Heart left ventricle (tissue), 13 donors: ENCODE measurements around the gene CRACDL.

Experiments
- CTCF ChIP-seq, 12 donors: fragments of 200-600 bp; sonication (generic) in 4 of 12; IDR thresholded peaks; one replicate each; pipeline versions ENCODE4 v1.5.0 to v1.8.0; 2018 to 2022; ENCODE audit warnings: antibody characterized with exemption in 12 of 12, mild to moderate bottlenecking in 5 of 12
- POLR2A ChIP-seq, 2 donors: fragments of 450-650 bp; IDR thresholded peaks; one replicate each; pipeline ENCODE4 v1.6.1; 2017; ENCODE audit warnings: antibody characterized with exemption in 2 of 2, mild to moderate bottlenecking in 2 of 2, moderate library complexity in 2 of 2
- donor health status: ischemic (EF 13 %, LVEDD 7.1; RV severe dilation, severe dysfunction).
- donor health status: DM: no; HTN: yes; CAD: no.
- donor health status: DM: no; HTN: no; CAD: no.
- donor health status: ischemic (EF 25% LVEDD 6.9; RV normal size, moderate dysfunction).
- donor health status: ischemic (EF 25% LVEDD 5.7; RV mildly dilated, moderate dysfunction).
- donor health status: ischemic (EF 35%, LVEDD 5.7; RV mildly dilated, moderate dysfunction).
- donor health status: nonischemic (EF 11% LVEDD 7.7; RV severe dilation, severe dysfunction).
- donor health status: DM: yes; HTN: yes; CAD: no.
- donor health status: PGD.
- donor health status: ischemic (EF 29% LVEDD 5.4; RV normal size, mild dysfunction).
- donor health status: nonischemic (EF 23%, LVEDD 6.1; RV moderate dilation, normal function).

GRCh38 chr2:98972582-98973167 is 36.6 kb upstream of the CRACDL start:
- no peak for TF ChIP-seq CTCF (IDR thresholded peaks at IDR 0.05)
- TF ChIP-seq POLR2A (IDR thresholded peaks at IDR 0.05): no peak
